NCI-H69 (cell line): ENCODE results near the gene L1CAM.
"Not testable (repeated sequence)": the region's sequence is repeated elsewhere in the genome, so short reads cannot be mapped to it uniquely, and the experiment has no call there.

ENCODE experiments used
- DNase-seq: peaks from one replicate; lab custom pipeline; 2025; lab: John Stamatoyannopoulos, UW

The L1CAM gene

GRCh38 chrX:153829799-153830639 is 56.0 kb downstream of the L1CAM start, which contains the start of gene PDZD4:
Gene PDZD4, minus strand, starts transcription at chrX:153830544. Its CDS starts 246 bp downstream, at chrX:153830298.
- peak; percentile 59 for DNase-seq

GRCh38 chrX:153829549-153829798 is 56.5 kb downstream of the L1CAM start:
- DNase-seq = peak; percentile 41

- DNase-seq = peak; percentile 41
Observed at GRCh38 chrX:153828723-153829548, 57.0 kb downstream of the L1CAM start.

GRCh38 chrX:153828308-153828707 is 57.7 kb downstream of the L1CAM start:
- DNase-seq = no peak

- no peak for DNase-seq
Observed at GRCh38 chrX:153827903-153828302, 58.1 kb downstream of the L1CAM start.

GRCh38 chrX:153827016-153827415 is 59.0 kb downstream of the L1CAM start:
- DNase-seq = no peak

GRCh38 chrX:153825042-153825441 is 60.9 kb downstream of the L1CAM start:
- DNase-seq = no peak

- no peak for DNase-seq
Observed at GRCh38 chrX:153824348-153824747, 61.6 kb downstream of the L1CAM start.

- DNase-seq = peak; percentile 47
Observed at GRCh38 chrX:153821066-153821465, 64.9 kb downstream of the L1CAM start.

- peak; percentile 62 for DNase-seq
Observed at GRCh38 chrX:153820601-153821000, 65.4 kb downstream of the L1CAM start.

GRCh38 chrX:153819384-153820040 is 66.5 kb downstream of the L1CAM start:
- DNase-seq = peak; percentile 62

- peak; percentile 78 for DNase-seq
Observed at GRCh38 chrX:153818571-153819383, 67.2 kb downstream of the L1CAM start.

- DNase-seq = not testable (repeated sequence)
Observed at GRCh38 chrX:153818064-153818463, 67.9 kb downstream of the L1CAM start.

GRCh38 chrX:153816831-153817690 is 68.9 kb downstream of the L1CAM start:
- no peak for DNase-seq

- no peak for DNase-seq
Observed at GRCh38 chrX:153814591-153815315, 71.2 kb downstream of the L1CAM start.

GRCh38 chrX:153813161-153813560 is 72.8 kb downstream of the L1CAM start:
- DNase-seq = no peak

GRCh38 chrX:153812220-153812619 is 73.8 kb downstream of the L1CAM start:
- no peak for DNase-seq
